Common myeloid progenitor, CD34-positive (primary cell): ENCODE data around the gene INPP4B.

ENCODE experiments used
- CTCF ChIA-PET: fragments of 350-600 bp; sonication (Branson Sonifier 250); formaldehyde crosslinking; loops from one replicate; lab custom pipeline; 2021; ENCODE audit warnings: antibody characterized with exemption; lab: Charles Lee
- POLR2A ChIA-PET: fragments of 350-600 bp; sonication (Branson Sonifier 250); formaldehyde crosslinking; loops from one replicate; lab custom pipeline; 2021; ENCODE audit warnings: antibody characterized with exemption; lab: Charles Lee
- DNase-seq, 3 donors: peaks; one replicate each; pipeline versions ENCODE4 v3.0.0 to v3.0.0-alpha.2; 2013
- H3K27ac ChIP-seq, 2 experiments: 1 replicate in 1 of 2; 2 replicates in 1 of 2; pipeline ENCODE4 v1.7.0; 2013; ENCODE audit warnings: inconsistent platforms in 2 of 2, low read length in 2 of 2, mild to moderate bottlenecking in 2 of 2, low read depth in 1 of 2, moderate library complexity in 1 of 2; ENCODE audit not compliant: severe bottlenecking in 2 of 2, insufficient read depth in 1 of 2, poor library complexity in 1 of 2
- H3K27me3 ChIP-seq, 5 experiments: replicated peaks in 2 of 5; 1 replicate in 3 of 5; 2 replicates in 2 of 5; pipeline versions ENCODE4 v1.6.1 to v1.7.0; 2013; ENCODE audit warnings: low read length in 4 of 5, mild to moderate bottlenecking in 2 of 5, moderate library complexity in 2 of 5, inconsistent platforms in 1 of 5; ENCODE audit not compliant: insufficient read depth in 5 of 5, control insufficient read depth in 4 of 5
- H3K36me3 ChIP-seq, 4 experiments: 1 replicate in 2 of 4; 2 replicates in 2 of 4; pipeline versions ENCODE4 v1.6.1 to v1.7.0; 2013; ENCODE audit warnings: low read length in 3 of 4, control low read depth in 1 of 4, mild to moderate bottlenecking in 1 of 4; ENCODE audit not compliant: control insufficient read depth in 4 of 4, insufficient read depth in 4 of 4
- H3K4me1 ChIP-seq, 4 experiments: 1 replicate in 3 of 4; 2 replicates in 1 of 4; pipeline versions ENCODE4 v1.6.1 to v1.7.1; 2013; ENCODE audit warnings: low read length in 3 of 4, mild to moderate bottlenecking in 3 of 4, control low read depth in 1 of 4, inconsistent platforms in 1 of 4, moderate library complexity in 1 of 4; ENCODE audit not compliant: control insufficient read depth in 4 of 4, insufficient read depth in 4 of 4; ENCODE audit errors: control extremely low read depth in 1 of 4
- H3K4me3 ChIP-seq, 7 experiments: 1 replicate in 4 of 7; 2 replicates in 3 of 7; pipeline versions ENCODE4 v1.5.1 to v1.7.0; 2013; ENCODE audit warnings: mild to moderate bottlenecking in 7 of 7, low read length in 6 of 7, moderate library complexity in 6 of 7, inconsistent platforms in 2 of 7, low read depth in 2 of 7, control low read depth in 1 of 7; ENCODE audit not compliant: insufficient read depth in 4 of 7, control insufficient read depth in 1 of 7; ENCODE audit errors: extremely low read depth in 1 of 7
- H3K9me3 ChIP-seq, 5 experiments: 1 replicate in 4 of 5; 2 replicates in 1 of 5; pipeline versions ENCODE4 v1.6.1 to v1.7.1; 2013; ENCODE audit warnings: low read length in 4 of 5, mild to moderate bottlenecking in 2 of 5, inconsistent platforms in 1 of 5, low read depth in 1 of 5, moderate library complexity in 1 of 5; ENCODE audit not compliant: control insufficient read depth in 4 of 5, insufficient read depth in 2 of 5; ENCODE audit errors: control extremely low read depth in 1 of 5
- WGBS: methylation state at CpG from one replicate; pipeline ENCODE4 v1.1.5; 2013; ENCODE audit not compliant: insufficient coverage; 5-methylcytosine and 5-hydroxymethylcytosine counted together

The INPP4B gene

DNA sequence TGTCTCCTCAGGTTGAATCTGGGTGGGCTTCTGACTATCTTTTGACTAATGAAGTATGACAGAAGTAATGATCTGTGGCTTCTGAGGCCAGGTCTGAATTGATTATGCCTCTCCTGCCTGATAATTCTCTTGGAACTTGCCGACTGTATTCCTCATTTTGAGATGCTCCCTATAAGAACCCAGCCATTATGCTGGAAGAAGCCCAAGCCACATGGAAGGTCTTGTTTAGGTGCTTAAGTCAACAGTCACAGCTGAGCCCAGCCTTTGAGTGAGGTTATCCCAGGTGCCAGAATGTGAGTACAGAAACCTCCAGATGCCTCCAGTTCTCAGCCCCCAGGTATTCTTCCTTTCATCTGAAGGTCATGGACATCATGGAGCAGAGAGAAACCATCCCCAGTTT, 753.2 kb downstream of the INPP4B start:
- peaks cover 0 to 10% (median 6%) of the 10 kb centered on the region in 4 experiments for H3K36me3 ChIP-seq
- no peaks in the 10 kb centered on the region for H3K27me3 ChIP-seq
- H3K9me3 ChIP-seq = no peaks in the 10 kb centered on the region
- ChIA-PET CTCF (interaction anchor here (0.6 kb wide), 1 partner anchor 1340 kb away, joined by 3 read pairs; no protein-coding TSS in a partner anchor), POLR2A (no interaction called here)
- no peaks in the 10 kb centered on the region for H3K4me1 ChIP-seq
- WGBS = 100% methylated on average over 1 of the region's 1 CpG
- H3K27ac ChIP-seq = no peak overlapping the region
- H3K4me3 ChIP-seq = no peak overlapping the region
- DNase-seq = no peak

- WGBS = 98% methylated on average over 4 of the region's 4 CpGs
- Histone ChIP-seq H3K27ac (no peak overlapping the region), H3K9me3 (no peaks in the 10 kb centered on the region), H3K36me3 (peaks cover 0 to 10% (median 7%) of the 10 kb centered on the region in 4 experiments), H3K4me3 (no peak overlapping the region), H3K27me3 (no peaks in the 10 kb centered on the region), H3K4me1 (no peaks in the 10 kb centered on the region)
- ChIA-PET CTCF (no interaction called here), POLR2A (no interaction called here)
- no peak for DNase-seq
Measured at GRCh38 chr4:142091691-142092182, 754.4 kb downstream of the INPP4B start.

DNA sequence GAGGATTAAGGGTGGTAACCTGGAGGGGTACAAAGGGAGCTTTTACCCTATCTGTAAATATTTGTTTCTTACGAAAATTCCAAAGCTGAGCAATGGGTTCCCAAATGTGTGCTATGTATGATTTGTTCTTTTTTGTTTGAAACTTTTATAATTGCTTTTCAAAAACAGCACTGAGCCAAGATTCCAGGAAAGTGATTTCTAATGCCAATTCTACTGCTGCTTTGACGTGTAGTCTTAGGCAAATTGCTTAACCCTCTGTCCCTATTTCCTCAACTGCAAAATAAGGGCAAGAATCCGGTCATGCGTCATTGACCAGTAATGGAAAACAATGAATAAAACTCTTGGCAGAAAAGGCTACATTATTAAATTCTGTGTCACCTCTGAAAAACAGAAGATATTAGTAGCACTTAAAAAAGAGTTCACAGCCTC, 755.0 kb downstream of the INPP4B start:
- CTCF ChIA-PET = no interaction called here
- no peak for DNase-seq
- Histone ChIP-seq H3K36me3 (peaks cover 0 to 10% (median 8%) of the 10 kb centered on the region in 4 experiments), H3K9me3 (no peaks in the 10 kb centered on the region), H3K4me1 (no peaks in the 10 kb centered on the region), H3K4me3 (no peak overlapping the region), H3K27me3 (no peaks in the 10 kb centered on the region), H3K27ac (no peak overlapping the region)
- WGBS = 100% methylated on average over 4 of the region's 4 CpGs
- POLR2A ChIA-PET = no interaction called here

- DNase-seq = no peak
- no peak overlapping the region for H3K4me3 ChIP-seq
- no peaks in the 10 kb centered on the region for H3K9me3 ChIP-seq
- 65% methylated on average over 3 of the region's 4 CpGs for WGBS
- peaks cover 0 to 13% (median 8%) of the 10 kb centered on the region in 4 experiments for H3K36me3 ChIP-seq
- H3K27me3 ChIP-seq = no peaks in the 10 kb centered on the region
- H3K4me1 ChIP-seq = no peaks in the 10 kb centered on the region
- ChIA-PET POLR2A (no interaction called here), CTCF (interaction anchor here (0.7 kb wide), 1 partner anchor 602 kb away, joined by 3 read pairs; no protein-coding TSS in a partner anchor)
- H3K27ac ChIP-seq = no peak overlapping the region
Measured at GRCh38 chr4:142088906-142089305, 757.2 kb downstream of the INPP4B start.

GRCh38 chr4:142085513-142086292, 760.4 kb downstream of the INPP4B start:
- Histone ChIP-seq H3K27ac (no peak overlapping the region), H3K9me3 (no peaks in the 10 kb centered on the region), H3K27me3 (no peaks in the 10 kb centered on the region), H3K36me3 (peaks cover 0 to 19% (median 11%) of the 10 kb centered on the region in 4 experiments), H3K4me1 (no peaks in the 10 kb centered on the region), H3K4me3 (no peak overlapping the region)
- no peak for DNase-seq
- POLR2A ChIA-PET = no interaction called here
- 100% methylated on average over 2 of the region's 4 CpGs for WGBS
- CTCF ChIA-PET = no interaction called here

- no CpG with 5 or more reads among the region's 2 CpGs for WGBS
- Histone ChIP-seq H3K9me3 (no peaks in the 10 kb centered on the region), H3K4me1 (no peaks in the 10 kb centered on the region), H3K36me3 (peaks cover 0 to 19% (median 11%) of the 10 kb centered on the region in 4 experiments), H3K27ac (no peak overlapping the region), H3K4me3 (no peak overlapping the region), H3K27me3 (no peaks in the 10 kb centered on the region)
- DNase-seq = no peak
- ChIA-PET CTCF (no interaction called here), POLR2A (no interaction called here)
Measured at GRCh38 chr4:142083264-142083663, 762.8 kb downstream of the INPP4B start.

GRCh38 chr4:142081025-142081424, 765.1 kb downstream of the INPP4B start:
- WGBS = 90% methylated on average over 2 of the region's 4 CpGs
- Histone ChIP-seq H3K36me3 (peaks cover 0 to 19% (median 10%) of the 10 kb centered on the region in 4 experiments), H3K27ac (no peak overlapping the region), H3K9me3 (no peaks in the 10 kb centered on the region), H3K4me1 (no peaks in the 10 kb centered on the region), H3K27me3 (no peaks in the 10 kb centered on the region), H3K4me3 (no peak overlapping the region)
- DNase-seq = no peak
- POLR2A ChIA-PET = no interaction called here
- CTCF ChIA-PET = interaction anchor here (0.6 kb wide), 3 partner anchors 32 to 882 kb away, joined by 3 to 6 read pairs (median 3); no protein-coding TSS in a partner anchor
